Hematopoietic multipotent progenitor cell treated with erythropoietin and hydrocortisone succinate and interleukin-3 and kit ligand, for 15 days (in vitro differentiated cells): ENCODE data around the gene PBX4.
"Not testable (repeated sequence)": the region's sequence is repeated elsewhere in the genome, so short reads cannot be mapped to it uniquely, and the experiment has no call there.

ENCODE experiments used
- DNase-seq: peaks from one replicate; pipeline ENCODE4 v3.0.0-alpha.2; 2015; ENCODE audit warnings: low spot score

The PBX4 gene

DNA sequence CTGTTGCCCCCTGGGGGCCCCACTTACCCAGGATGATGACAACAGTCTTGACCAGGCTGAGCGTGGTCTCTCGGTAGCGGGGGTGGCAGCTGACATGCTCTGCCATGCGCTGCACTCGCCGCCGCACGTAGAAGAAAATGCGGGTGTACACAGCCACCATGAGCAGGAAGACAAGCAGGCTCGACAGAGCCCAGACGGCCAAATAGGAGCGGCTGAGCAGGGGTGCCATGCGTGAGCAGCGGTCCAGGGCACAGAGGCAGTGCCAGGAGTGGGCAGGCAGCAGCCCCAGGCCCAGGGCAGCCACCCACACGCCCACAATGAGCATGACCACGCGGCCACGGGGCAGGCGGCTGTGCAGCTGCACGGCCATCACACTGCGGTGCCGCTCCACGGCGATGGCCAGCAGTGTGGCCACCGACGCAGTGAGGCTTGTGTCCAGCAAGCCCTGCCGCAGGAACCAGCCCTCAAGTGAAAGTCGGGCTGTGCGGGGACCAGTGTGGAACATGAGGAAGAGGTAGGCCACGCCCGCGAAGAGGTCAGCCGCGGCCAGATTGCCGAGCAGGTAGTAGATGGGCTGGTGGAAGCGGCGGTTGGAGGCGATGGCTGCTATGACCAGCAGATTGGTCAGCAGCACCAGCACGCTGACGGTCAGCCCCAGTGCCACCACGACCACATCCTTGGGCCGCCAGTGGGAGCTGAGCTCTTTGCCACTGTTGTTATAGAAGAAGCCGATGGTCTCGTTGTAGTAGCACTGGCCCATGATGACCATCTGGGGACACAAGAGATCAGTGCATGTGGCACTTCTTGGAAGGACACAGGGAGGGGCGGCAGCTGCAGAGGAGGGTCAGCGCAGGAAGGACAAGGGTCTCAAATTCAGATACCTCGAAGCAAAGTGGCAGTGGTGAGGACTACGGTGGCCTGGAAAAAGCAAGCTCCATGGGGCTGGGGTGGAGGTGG lies 8.3 kb upstream of the PBX4 start:
- no peak for DNase-seq

DNA sequence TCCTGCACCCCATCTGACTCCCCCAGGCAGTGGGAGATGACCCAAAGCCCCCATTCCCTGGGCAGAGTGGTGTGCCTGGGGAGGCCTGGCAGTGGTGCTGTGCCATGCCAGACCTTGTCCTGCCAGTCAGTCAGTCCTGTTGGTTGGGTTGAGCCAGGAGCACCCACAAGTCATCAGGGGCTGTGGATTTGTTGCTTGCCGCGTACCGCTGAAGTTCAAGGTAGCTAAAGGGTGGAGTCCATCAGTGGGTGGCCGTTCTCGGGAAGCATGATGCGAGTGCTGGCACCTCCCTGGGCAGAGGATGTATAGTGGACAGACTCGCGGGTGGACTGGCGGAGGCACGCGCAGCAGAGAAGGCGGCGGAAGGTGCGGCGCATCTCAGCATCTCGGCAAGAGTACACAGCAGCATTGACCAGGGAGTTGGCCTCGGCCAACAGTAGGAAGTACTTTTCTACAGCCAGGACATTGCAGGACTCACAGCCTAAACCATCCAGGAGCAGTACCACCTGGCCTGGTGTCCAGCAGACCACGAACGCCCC lies 5.6 kb upstream of the PBX4 start:
- DNase-seq, result no peak

DNA sequence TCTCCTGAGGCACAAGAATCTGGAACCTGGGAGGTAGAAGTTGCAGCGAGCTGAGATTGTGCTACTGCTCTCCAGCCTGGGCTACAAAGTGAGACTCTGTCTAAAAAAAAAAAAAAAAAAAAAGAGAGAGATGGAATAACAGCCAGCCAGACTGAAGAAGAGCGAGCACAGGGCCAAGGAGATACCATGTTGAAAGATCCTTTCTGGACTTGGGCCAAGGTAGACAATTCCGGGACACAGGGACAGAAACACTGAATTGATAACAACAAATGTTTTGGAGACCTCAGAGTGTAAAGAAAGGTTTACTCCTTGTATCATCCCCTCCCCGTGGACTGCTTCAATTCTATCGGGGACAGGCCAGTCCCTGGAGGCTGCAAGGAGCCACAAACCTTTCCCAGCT lies 4.9 kb upstream of the PBX4 start:
- DNase-seq, result no peak

DNA sequence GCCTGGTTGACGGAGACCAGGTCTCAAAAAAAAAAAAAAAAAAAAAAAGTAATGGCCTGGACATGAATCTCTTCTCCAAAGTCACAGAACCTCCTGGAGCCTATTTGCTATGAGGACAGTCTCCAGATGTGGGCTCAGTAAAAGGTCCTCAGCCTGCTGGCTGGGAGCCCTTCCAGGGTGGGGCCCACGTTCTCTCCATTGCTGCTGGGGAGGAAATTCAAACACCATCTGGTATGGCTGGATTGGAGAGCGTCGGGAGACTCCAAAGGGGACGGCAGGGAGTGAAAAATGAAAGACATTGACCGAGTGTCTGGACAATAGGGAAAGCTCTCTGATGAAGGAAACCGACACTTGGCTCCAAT lies 1.3 kb upstream of the PBX4 start:
- DNase-seq, result no peak

DNA sequence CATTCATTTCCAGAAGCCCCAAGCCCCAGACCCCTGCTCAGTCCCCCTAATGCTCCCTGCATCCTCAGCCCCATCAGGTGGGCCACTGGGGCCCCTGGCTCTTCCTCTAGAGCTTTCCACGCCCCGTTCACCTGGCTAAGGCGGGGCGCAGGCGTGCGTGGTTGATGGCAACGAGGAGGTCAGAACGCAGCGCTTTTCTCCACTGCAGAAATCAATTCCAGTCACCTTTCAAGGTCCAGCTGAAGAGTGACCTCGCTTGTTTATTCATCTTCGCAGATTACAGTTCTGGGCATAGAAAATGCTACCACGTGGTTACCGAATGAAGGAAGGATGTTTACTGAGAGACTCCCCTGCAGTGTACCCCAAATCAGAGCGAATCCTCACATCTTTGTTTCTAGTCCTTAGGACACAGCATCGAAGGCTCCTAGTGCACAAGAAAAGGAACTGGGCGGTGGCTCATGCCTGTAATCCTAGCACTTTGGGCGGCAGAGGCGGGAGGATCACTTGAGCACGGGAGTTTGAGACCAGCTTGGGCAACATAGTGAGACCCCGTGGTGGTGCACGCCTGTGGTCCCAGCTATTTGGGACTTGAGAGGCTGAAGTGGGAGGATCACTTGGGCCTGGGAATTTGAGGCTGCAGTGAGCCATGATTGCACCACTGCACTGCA lies 828 bp upstream of the PBX4 start:
- DNase-seq, result no peak

DNA sequence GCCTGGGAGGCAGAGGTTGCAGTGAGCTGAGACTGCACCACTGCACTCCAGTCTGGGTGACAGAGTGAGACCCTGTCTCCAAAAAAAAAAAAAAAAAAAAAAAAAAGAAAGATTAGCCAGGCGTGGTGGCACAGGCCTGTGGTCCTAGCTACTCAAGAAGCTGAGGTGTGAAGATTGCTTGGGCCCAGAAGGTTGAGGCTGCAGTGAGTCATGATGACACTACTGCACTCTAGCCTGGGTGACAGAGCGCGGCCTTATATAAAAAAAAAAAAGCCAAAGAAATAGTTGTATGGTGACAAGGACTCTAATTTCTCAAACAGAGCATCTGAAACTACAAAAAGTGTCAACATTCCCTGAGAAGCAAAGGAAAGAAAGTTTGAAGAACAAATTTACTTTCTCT lies 3.4 kb downstream of the PBX4 start:
- DNase-seq, result no peak

DNA sequence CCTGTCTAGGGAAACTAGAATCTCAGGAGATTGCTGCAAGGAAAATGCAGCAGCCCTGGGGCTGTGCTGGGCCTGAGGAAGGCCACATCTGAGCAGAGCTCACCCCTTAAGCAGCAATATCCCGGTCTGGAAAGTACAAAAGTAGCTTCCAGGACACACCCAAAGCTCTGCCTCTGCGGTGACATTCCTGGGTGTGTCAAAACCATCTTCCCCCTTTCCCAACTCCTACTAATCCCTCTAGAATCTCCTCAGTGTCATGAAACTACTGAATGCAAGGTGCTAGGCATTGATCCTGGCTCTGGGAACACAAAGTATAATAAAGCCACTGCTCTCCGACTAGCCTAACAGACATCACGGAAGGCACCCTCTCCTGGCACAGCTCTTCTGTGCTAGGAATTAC lies 5.0 kb downstream of the PBX4 start:
- DNase-seq, result no peak

DNA sequence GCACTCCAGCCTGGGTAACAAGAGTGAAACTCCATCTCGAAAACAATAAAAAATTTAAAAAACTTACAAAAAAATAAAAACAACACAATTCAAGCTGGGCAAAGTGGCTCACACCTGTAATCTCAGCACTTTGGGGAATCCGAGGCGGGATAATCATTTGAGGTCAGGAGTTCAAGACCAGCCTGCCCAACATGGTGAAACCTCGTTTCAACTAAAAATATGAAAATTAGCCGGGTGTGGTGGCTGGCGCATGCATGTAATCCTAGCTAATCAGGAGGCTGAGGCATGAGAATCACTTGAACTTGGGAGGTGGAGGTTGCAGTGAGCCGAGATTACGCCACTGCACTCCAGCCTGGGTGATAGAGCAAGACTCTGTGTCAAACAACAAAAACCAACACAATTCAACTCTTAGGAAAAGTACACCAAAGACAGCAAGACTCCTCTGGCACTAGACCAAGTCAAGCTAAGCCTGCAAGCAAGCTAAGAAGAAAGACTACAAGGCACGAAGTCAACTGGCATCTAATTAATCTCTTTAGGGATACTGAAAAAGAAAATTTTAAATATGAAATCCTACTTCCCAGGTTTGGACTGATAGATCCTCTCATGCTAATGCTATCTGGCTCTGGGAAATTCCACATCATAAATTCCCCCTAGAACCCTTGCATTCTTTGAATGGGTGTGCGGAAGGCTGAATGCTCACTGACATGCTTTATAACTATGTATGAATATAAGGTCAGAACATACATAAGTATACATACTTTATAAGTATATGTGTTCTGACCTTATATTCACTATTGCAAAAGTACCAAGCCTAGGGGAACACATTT lies 7.9 kb downstream of the PBX4 start:
- DNase-seq, result no peak

DNA sequence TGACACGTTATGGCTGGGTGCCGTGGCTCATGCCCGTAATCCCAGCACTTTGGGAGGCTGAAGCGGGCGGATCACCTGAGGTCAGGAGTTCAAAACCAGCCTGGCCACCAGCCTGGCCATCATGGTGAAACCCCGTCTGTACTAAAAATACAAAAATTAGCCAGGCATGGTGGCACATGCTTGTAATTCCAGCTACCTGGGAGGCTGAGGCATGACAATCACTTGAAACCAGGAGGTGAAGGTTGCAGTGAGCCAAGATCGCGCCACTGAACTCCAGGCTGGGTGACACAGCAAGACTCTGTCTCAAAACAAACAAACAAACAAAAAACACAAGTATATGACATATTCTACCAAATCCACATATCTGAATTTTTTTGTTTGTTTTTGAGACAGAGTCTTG lies 11.8 kb downstream of the PBX4 start:
- DNase-seq, result not testable (repeated sequence)

DNA sequence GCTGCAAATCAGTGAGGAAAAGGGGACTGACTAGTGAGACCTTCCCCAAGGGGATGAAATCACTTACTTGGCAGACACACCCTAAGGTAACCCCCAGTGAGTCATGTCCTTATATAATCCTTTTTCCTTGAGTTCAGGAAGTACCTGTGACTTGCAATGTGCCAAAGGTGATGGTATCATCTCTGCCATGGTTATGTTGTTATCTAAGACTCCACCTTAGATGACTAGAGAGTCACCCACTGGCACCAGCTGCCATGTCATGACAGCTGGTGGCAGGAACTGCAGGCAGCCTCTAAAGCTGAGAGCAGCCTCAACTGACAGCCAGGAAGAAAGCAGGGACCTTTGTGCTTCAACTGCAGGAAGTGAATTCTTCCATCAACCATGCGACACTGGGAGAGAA lies 12.5 kb downstream of the PBX4 start:
- no peak for DNase-seq

DNA sequence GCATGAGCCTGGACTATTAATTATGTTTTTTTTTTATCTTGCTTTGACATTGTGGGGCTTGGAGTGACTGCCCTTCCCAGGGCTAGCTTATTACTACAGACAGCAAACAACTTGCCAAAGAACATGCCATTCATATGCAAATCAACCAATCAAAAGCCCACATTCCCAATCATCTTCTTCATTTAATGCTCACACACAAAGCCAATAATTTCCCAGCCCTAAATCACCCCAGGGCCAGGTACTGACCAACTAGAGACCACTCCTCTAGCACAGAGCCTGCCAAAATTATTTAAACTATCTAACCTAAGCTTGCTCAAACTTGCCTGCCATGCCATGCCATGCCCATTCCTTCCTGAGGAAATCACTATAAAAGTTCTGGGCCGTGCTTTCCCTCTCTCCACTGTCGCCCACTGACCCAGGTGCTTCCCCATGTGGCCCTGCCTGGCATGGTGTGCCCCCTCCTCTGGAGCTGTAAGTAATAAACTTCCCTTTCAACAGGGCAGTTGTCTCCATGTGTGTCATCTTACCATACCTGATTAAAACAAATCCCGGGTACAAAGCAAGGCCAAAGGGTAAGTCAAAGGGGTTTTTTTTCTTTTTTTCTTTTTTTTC lies 15.7 kb downstream of the PBX4 start:
- no peak for DNase-seq

DNA sequence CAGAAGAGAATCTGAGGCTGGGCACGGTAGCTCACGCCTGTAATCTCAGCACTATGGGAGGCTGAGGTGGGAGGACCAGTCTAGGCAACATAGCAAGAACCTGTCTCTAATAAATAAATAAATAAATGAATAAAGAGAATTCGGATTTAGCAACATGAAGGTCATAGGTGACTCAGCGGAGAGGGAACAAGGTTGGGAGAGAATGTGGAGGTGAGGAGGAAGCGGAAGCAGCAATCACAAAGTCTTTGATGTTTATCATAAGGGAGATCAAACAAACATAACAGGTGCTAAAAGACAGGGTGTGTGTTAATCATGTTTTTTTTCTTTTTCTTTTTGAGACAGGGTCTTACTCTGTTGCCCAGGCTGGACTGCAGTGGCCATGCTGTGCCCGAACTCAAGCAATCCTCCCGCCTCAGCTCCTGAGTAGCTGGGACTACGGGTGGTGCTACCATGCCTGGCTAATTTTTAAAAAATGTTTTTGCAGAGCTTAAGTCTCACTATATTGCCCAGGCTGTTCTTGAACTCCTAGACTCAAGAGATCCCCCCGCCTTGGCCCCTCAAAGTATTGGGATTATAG lies 16.3 kb downstream of the PBX4 start:
- DNase-seq, result no peak

DNA sequence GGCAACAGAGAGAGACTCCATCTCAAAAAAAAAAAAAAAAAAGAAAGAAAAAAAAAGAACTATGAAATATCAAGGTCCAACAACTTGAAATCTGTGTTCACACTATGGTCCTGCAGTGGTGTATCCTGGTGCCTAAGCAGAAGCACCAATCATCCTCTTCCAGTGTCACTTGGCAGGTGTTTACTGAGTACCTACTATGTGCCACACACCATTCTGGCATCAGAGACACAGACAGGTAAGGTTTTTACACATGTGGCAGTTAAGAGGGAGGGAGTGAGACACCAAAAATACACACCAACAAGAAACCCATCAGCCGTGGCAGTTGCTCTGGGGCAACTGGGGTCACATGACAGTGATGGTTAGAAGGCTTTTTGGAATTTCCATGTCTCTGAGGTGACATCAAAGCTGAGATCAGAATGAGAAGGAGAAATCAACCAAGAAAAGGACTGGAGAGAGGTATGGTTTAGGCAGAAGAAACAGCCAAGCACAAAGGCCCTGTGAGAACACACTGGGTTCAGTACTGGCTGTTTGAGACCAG lies 17.6 kb downstream of the PBX4 start:
- DNase-seq, result no peak

DNA sequence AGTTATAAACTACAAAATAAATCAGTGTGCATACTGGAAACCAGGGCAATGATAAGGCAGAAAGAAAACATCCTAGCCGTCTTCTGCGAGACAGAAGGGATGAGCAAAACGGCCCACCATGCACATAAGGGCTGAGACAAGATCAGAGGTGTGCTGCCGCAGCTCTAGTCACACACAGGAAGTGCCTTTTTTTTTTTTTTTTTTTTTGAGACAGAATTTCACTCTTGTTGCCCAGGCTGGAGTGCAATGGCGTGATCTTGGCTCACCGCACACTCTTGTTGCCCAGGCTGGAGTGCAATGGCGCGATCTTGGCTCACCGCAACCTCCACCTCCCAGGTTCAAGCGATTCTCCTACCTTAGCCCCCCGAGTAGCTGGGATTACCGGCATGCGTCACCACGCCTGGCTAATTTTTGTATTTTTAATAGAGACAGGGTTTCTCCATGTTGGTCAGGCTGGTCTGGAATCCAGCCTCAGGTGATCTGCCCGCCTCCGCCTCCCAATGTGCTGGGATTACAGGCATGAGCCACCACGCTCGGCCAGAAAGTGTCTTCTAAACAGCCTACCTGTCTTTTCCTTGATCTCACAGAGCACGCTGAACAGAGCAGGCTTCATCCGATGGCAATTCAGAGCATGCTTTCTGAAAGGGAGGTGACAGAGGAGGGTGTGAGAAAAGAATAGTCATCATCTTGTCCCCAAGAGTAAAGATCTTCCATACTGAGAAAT lies 19.6 kb downstream of the PBX4 start:
- DNase-seq, result not testable (repeated sequence)

DNA sequence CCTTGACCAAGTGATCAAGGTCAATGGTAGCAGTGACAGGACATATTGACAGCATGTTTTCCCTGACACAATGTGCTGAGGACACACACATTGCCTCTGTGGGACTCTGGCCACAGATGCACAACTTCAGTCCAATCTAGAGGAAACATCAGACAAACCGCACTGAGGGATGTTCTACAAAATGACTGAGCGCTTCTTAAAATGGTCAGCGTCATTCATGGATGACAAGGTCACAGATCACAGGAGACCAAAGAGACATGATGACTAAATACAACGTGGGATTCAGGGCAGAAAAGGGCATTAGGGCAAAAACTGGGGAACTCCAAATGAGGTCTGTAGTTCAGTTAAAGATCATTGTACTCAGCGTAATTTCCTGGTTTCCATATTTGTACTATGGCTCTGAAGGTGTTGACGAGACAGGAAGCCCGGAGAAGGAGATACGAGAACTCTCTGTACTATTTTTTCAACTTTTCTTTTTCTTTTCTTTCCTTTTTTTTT lies 20.6 kb downstream of the PBX4 start:
- DNase-seq, result no peak

DNA sequence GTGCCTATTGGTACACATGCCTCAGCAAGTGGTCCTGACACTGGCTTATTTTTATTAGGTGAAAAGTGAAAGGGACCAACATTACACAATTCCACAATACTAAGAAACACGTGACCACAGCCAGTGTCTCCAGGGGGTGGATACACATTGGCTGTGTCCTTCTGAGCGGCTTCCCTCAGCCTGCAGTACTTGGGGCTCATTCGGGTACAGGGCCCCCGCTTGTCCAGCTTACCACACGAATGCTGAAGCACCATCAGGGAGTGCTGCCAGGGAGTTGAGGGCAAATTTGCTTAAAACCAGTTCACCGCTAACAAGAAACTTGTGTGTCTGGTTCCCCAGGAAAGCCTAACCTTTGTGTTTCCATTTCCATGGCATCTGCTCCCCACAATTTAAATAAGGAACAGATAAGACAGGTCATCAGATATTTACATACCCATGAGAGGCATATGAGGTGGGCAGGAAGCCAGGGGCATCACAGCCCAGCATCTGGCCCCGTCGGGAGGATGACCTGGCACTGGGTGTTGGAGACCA lies 23.3 kb downstream of the PBX4 start:
- DNase-seq, result no peak

DNA sequence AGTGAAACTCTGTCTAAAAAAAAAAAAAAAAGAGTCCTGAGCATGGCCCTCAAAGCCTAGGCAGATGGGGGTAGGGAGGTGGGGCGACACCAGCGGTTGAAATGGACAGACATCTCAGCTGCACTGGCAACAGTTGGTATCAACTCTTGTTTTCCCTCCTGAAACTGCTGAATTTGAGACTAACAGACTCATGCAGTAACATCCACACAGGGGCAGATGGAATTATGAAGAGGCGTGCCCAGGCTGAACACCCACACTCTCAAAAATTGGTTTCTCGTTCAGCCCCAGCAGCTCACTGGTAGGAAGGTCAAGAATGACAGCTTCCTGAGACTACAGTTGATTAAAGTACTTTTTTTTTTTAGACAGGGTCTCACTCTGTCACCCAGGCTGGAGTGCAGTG lies 24.1 kb downstream of the PBX4 start:
- DNase-seq, result no peak

DNA sequence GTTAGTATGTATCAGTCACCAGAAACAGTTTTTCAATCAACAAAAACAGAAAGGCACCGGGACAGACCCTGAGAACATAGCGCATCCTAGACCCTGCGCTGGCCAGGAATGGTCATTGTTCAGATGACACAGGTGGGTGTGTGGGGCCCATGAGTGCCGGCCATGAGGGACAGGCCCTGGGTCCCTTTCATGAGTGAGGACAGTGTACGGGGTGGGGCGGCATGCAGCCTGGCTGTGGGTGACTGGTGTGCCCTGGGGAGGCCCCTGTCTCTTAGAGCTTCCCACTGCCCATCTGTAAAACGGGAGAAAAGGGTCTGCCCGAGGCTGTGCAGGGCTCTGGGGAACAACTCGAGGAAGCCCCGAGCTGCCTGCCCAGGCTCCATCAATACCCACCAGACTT lies 25.8 kb downstream of the PBX4 start:
- DNase-seq, result no peak

DNA sequence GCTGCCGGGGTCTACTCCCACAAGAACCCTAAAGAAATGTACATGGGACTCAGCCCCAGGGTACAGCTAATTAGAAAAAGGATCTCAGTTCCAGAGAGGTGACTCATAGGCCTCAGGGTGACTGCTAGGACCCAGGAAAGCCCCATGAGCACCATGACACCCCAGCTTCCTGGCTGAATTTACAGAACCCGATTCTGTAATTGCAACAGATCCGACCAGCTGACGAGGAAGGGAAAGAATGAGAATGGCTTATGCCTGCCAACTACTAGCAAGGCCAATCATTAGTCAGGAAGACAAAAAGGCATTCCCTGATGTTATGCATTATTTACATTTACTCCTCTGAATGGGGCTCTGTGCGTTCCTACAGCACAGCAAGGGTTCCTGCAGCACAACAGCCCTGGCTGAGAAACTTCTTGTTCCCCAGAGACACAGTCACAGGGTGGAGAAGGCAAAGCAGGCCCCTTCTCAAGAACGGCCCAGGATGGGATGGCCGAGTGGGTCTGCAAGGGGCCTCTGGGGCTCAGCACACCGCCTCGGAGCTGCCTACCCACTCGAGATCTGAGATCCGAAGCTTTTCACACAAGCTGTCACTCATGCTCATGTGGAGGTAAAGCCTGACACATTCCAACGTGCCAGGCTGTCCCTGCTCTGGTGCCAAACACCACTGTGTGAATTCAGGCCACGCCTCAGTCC lies 27.2 kb downstream of the PBX4 start:
- no peak for DNase-seq

DNA sequence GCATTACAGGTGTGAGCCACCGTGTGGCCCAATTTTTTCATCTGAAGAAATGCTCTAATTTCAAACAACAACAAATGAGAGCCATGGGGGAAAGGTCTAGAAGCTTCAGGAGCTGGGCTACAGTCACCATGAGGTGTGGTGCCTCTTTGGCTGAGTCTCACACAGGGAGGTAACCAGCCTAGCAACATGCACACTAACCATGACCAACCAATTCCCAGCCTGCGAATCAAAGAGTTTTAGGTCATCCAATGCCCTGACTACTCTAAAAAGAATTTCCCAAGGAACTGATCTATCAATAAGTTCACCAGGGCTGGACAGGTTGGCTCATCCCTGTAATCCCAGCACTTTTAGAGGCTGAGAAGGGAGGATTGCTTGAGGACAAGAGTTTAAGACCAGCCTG lies 29.9 kb downstream of the PBX4 start:
- no peak for DNase-seq
